ENCODE measurements around the gene CFAP141.

DNA sequence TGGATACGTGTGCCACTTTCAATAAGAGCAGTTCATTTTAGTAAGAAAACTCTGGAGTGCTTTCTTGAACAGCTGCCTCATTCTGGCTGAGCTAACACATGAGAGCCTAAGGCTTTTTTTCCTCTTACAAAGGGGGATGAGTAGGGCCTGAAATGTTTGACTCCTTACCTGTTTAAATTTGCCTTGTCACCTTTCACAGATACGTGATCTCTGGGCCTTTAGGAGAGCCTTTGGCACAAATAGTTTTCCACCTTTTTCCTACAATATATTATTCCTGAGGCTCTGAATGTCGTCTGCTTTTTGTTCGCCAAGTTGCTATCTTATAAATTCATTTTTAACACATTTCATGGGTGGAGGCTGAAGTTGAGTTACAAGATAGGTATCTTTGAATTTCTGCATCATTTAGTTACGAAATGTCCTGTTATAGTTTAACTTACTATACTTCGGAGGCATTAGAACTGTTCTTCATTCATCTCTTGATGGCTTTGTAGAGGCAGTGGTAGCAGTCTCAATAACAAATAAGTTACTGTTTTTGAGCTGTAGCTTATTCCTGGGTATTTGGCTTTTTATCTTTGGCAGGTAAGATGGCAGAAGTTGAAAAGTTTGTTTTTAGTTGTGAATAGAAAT, 31.9 kb upstream of the CFAP141 start:
- no peak for TF ChIP-seq POLR2A (IDR thresholded peaks at IDR 0.05)
- TF ChIP-seq, protein P1, sequence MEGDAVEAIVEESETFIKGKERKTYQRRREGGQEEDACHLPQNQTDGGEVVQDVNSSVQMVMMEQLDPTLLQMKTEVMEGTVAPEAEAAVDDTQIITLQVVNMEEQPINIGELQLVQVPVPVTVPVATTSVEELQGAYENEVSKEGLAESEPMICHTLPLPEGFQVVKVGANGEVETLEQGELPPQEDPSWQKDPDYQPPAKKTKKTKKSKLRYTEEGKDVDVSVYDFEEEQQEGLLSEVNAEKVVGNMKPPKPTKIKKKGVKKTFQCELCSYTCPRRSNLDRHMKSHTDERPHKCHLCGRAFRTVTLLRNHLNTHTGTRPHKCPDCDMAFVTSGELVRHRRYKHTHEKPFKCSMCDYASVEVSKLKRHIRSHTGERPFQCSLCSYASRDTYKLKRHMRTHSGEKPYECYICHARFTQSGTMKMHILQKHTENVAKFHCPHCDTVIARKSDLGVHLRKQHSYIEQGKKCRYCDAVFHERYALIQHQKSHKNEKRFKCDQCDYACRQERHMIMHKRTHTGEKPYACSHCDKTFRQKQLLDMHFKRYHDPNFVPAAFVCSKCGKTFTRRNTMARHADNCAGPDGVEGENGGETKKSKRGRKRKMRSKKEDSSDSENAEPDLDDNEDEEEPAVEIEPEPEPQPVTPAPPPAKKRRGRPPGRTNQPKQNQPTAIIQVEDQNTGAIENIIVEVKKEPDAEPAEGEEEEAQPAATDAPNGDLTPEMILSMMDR (IDR thresholded peaks at IDR 0.05), result no peak
- TF ChIP-seq POLR2AphosphoS5 (IDR thresholded peaks at IDR 0.05), result no peak

Measured in gastroesophageal sphincter (tissue), 3 donors.